ENCODE measurements around the gene KRTCAP2. TPM values are rescaled to one million over a fixed set of nuclear protein-coding genes. Genes with fewer than 3 reads are reported as not detected.
A peak's percentile ranks its signal among the peaks of the same experiment; 100 is the strongest.
"Not testable (repeated sequence)": the region's sequence is repeated elsewhere in the genome, so short reads cannot be mapped to it uniquely, and the experiment has no call there.

KRTCAP2 gene
- total RNA-seq, 2 donors from 2014 or later, result 106 to 112 TPM

- Histone ChIP-seq H3K27ac (no peak overlapping the region), H3K4me1 (ENCODE audit: control insufficient read depth in 1 of 2, low read depth in 2 of 2) (peaks cover 6 to 25% of the 10 kb centered on the region in 2 donors), H3K36me3 (peaks cover 9% of the 10 kb centered on the region), H3K9me3 (no peaks in the 10 kb centered on the region), H3K4me3 (no peak overlapping the region), H3K27me3 (replicated peaks; ENCODE audit: insufficient read depth) (no peaks in the 10 kb centered on the region)
- ATAC-seq (ENCODE audit: insufficient number of reproducible peaks, low FRiP score, low read depth), result no peak
- no peak for DNase-seq (ENCODE audit: low spot score)
- no peak for TF ChIP-seq CTCF (IDR thresholded peaks at IDR 0.05)
These were observed 24.0 kb upstream of the KRTCAP2 start for GRCh38 chr1:155196893-155197638.

- Histone ChIP-seq H3K4me1 (ENCODE audit: control insufficient read depth in 1 of 2, low read depth in 2 of 2) (peaks cover 6 to 25% of the 10 kb centered on the region in 2 donors), H3K27me3 (replicated peaks; ENCODE audit: insufficient read depth) (no peaks in the 10 kb centered on the region), H3K36me3 (peaks cover 9% of the 10 kb centered on the region), H3K4me3 (no peak overlapping the region), H3K27ac (peak overlapping the region in 1 of 2 donors; percentile 48), H3K9me3 (no peaks in the 10 kb centered on the region)
- no peak for ATAC-seq (ENCODE audit: insufficient number of reproducible peaks, low FRiP score, low read depth)
- TF ChIP-seq CTCF (IDR thresholded peaks at IDR 0.05), result no peak
- no peak for DNase-seq (ENCODE audit: low spot score)
These were observed 23.2 kb upstream of the KRTCAP2 start for GRCh38 chr1:155196103-155196892.

GRCh38 chr1:155195201-155196102 lies 22.3 kb upstream of the KRTCAP2 start:
- H3K27ac ChIP-seq, result peak overlapping the region; percentile 47 to 48
- no peaks in the 10 kb centered on the region for H3K9me3 ChIP-seq
- ATAC-seq (ENCODE audit: insufficient number of reproducible peaks, low FRiP score, low read depth) (no peak), DNase-seq (ENCODE audit: low spot score) (no peak)
- H3K4me1 ChIP-seq (ENCODE audit: control insufficient read depth in 1 of 2, low read depth in 2 of 2), result peaks cover 6 to 25% of the 10 kb centered on the region in 2 donors
- peaks cover 9% of the 10 kb centered on the region for H3K36me3 ChIP-seq
- no peak for TF ChIP-seq CTCF (IDR thresholded peaks at IDR 0.05)
- H3K27me3 ChIP-seq (replicated peaks; ENCODE audit: insufficient read depth), result no peaks in the 10 kb centered on the region
- H3K4me3 ChIP-seq, result peak overlapping the region; percentile 67

GRCh38 chr1:155193991-155194240 lies 20.8 kb upstream of the KRTCAP2 start:
- not testable (repeated sequence) for H3K36me3 ChIP-seq; ATAC-seq (ENCODE audit: insufficient number of reproducible peaks, low FRiP score, low read depth); H3K9me3 ChIP-seq; H3K27me3 ChIP-seq (replicated peaks; ENCODE audit: insufficient read depth); DNase-seq (ENCODE audit: low spot score)
- Histone ChIP-seq H3K4me1 (ENCODE audit: control insufficient read depth in 1 of 2, low read depth in 2 of 2) (peaks cover 6 to 25% of the 10 kb centered on the region in 2 donors), H3K4me3 (peak overlapping the region; percentile 67), H3K27ac (peak overlapping the region; percentile 82 to 91)

GRCh38 chr1:155193275-155193990 lies 20.3 kb upstream of the KRTCAP2 start:
- ATAC-seq (ENCODE audit: insufficient number of reproducible peaks, low FRiP score, low read depth) (peak; percentile 84), DNase-seq (ENCODE audit: low spot score) (peak; percentile 78)
- Histone ChIP-seq H3K36me3 (peaks cover 9% of the 10 kb centered on the region), H3K4me1 (ENCODE audit: control insufficient read depth in 1 of 2, low read depth in 2 of 2) (peaks cover 6 to 25% of the 10 kb centered on the region in 2 donors), H3K4me3 (peak overlapping the region; percentile 67), H3K9me3 (no peaks in the 10 kb centered on the region), H3K27ac (peak overlapping the region; percentile 82 to 91), H3K27me3 (replicated peaks; ENCODE audit: insufficient read depth) (no peaks in the 10 kb centered on the region)
- peak; percentile 99 for TF ChIP-seq CTCF (IDR thresholded peaks at IDR 0.05)

Measured in thoracic aorta (tissue), 2 donors.